ENCODE measurements around the gene APP.
"Not testable (repeated sequence)": the region's sequence is repeated elsewhere in the genome, so short reads cannot be mapped to it uniquely, and the experiment has no call there.

The APP gene

DNA sequence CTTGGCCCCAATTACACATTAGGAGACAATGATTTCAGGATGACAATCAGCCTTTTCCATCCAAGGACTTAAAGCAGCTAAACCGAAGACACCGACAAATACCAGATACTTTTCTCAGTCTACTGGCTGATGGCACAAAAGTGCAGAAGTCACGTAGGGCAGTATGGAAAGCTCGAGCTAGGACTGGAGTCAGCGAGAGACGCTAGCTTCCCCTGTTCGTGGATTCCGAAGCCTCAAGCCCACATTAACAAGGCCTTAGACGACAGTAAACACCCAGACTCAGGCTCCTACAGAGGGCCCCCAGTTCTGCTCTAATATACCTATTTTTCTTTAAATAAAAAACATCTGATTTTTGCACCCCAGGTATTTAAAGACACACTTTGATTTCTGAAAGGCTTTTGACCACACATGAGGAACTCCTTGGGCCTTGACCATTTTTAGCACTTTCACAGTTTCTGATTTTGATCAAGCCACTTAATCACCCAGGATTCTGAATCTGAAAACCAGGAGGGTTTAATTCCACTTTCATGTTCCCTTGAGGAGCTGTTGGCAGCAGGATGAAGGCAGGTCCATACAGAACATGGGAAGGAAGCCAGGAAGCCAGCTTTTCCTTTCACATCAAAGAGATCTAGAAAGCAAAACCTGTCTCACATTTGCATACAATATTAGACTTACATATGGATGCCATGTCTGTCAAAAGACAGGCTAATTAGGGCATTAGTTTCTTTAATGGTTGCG, 231.7 kb downstream of the APP start:
- Mint-ChIP-seq H3K4me1 (no peaks in the 10 kb centered on the region), H3K27me3 (no peaks in the 10 kb centered on the region), H3K9me3 (no peaks in the 10 kb centered on the region), H3K4me3 (no peak overlapping the region), H3K27ac (no peak overlapping the region), H3K36me3 (no peaks in the 10 kb centered on the region)
- no peak for ATAC-seq

DNA sequence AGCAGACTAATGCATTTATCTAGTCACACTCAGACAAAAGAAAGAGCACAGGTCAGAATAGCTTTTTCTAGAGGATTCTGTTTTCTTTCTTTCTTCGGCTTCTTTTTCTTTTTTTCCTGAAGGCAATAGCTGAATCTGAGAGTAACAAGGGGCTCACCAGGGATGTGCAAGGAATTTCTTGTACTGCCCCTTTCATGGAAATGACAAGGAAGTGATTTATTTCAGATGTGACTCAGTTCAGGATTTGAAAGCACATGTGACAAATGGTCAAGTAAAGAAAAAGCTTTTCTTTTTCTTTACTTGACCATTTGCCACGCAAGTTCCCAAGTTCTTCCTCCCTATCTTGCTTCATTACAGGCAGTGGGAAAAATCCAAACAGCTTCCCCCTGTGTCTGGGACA, 233.8 kb downstream of the APP start:
- no peaks in the 10 kb centered on the region for H3K9me3 Mint-ChIP-seq
- H3K4me1 Mint-ChIP-seq, result no peaks in the 10 kb centered on the region
- H3K36me3 Mint-ChIP-seq, result no peaks in the 10 kb centered on the region
- ATAC-seq, result no peak
- no peaks in the 10 kb centered on the region for H3K27me3 Mint-ChIP-seq
- no peak overlapping the region for H3K4me3 Mint-ChIP-seq
- no peak overlapping the region for H3K27ac Mint-ChIP-seq

DNA sequence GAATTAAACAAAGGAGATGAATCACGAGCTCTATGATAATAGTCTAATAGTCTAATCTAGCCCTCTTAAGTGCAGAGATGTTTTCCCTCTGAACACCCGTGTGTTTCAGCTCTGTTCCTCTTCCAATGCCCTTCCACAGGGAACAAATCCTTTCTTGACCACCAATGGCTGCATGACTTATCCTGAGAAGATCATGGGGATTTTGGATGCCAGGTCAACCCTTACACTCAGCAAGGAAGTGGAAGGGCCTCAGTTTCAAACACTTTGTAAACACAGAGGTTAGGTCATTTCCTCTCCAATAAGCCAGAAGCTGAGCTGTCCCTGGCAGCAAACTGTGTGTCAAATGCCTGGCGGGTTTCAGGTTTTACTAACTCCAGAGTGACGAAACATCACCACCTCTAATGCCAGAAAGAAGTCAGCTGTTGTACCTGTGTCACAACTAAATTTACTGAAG, 235.8 kb downstream of the APP start:
- H3K36me3 Mint-ChIP-seq, result peaks cover 6% of the 10 kb centered on the region
- H3K27ac Mint-ChIP-seq, result no peak overlapping the region
- peak; percentile 39 for ATAC-seq
- H3K4me3 Mint-ChIP-seq, result no peak overlapping the region
- peaks cover 6% of the 10 kb centered on the region for H3K4me1 Mint-ChIP-seq
- H3K9me3 Mint-ChIP-seq, result no peaks in the 10 kb centered on the region
- H3K27me3 Mint-ChIP-seq, result no peaks in the 10 kb centered on the region

DNA sequence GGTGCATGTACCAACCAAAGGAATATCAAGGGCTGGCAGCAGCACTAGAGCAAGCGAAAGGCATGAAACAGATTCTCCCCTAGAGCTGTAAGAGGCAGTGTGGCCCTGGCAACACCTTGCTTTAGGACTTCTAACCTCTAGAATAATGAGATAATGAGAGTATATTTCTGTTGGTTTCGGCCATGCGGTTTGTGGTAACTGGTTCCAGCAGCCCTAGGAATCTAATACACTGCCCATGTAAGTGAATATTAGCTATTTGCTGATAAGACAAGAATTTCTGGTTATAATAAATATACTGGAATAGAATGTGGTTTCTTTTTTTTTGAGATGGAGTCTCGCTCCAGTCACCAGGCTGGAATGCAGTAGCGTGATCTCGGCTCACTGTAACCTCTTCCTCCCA, 236.4 kb downstream of the APP start:
- no peak for ATAC-seq
- H3K27me3 Mint-ChIP-seq, result no peaks in the 10 kb centered on the region
- H3K36me3 Mint-ChIP-seq, result peaks cover 6% of the 10 kb centered on the region
- H3K27ac Mint-ChIP-seq, result no peak overlapping the region
- H3K4me3 Mint-ChIP-seq, result no peak overlapping the region
- H3K4me1 Mint-ChIP-seq, result peaks cover 6% of the 10 kb centered on the region
- no peaks in the 10 kb centered on the region for H3K9me3 Mint-ChIP-seq

DNA sequence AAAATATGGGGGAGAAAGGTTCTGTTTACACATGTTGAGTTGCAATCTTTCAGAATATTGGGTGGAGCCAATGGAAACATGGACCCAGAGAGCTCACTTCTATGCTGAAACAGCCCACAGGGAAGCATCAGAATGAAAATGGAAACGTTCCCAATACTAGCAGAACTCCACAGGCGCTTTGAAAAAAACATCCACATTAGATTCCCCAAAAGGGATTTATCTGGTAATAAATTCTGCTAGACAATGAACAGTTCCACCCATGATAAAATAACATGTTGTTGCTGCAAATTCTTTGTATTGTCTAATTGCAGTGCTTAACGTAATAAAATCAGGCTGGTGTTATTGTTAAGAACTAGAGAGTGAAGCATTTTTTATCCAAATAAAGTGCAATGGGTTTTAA, 238.8 kb downstream of the APP start:
- no peak overlapping the region for H3K4me3 Mint-ChIP-seq
- H3K4me1 Mint-ChIP-seq, result peaks cover 6% of the 10 kb centered on the region
- no peaks in the 10 kb centered on the region for H3K9me3 Mint-ChIP-seq
- peaks cover 6% of the 10 kb centered on the region for H3K36me3 Mint-ChIP-seq
- no peak for ATAC-seq
- H3K27me3 Mint-ChIP-seq, result no peaks in the 10 kb centered on the region
- H3K27ac Mint-ChIP-seq, result no peak overlapping the region

DNA sequence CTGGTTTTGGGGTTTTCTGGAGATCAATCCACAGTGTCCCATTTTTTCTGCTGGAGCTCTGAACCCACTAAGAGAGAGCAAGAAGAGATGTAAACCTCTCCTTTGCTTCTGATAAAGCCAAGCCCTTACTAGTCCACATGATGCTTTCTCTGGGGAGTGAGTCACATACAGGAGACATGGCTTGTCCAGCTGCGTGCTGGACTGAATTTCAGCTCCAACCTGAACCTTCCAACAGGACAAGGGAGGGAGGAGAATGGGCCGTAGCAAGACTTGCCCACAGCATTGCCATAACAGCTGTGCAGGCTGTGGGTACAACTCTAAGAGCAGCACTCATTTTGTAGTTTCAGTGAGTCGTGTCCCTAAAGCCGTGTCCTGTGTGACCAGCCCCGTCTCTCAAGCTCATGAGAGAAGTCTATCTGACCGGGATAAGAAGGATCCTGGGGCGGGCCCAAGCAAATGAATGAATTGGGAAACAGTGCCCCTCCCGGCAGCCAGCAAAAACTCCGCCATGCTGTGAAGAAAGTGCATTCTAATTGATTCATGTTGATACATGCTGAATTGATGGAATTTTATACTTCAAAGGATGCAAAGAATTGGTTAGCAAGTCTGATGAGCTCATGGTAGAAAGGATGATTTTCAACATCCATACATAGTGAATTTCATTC, 240.6 kb downstream of the APP start:
- H3K4me3 Mint-ChIP-seq, result no peak overlapping the region
- no peak for ATAC-seq
- peaks cover 6% of the 10 kb centered on the region for H3K4me1 Mint-ChIP-seq
- peaks cover 16% of the 10 kb centered on the region for H3K36me3 Mint-ChIP-seq
- H3K27me3 Mint-ChIP-seq, result no peaks in the 10 kb centered on the region
- no peaks in the 10 kb centered on the region for H3K9me3 Mint-ChIP-seq
- no peak overlapping the region for H3K27ac Mint-ChIP-seq

DNA sequence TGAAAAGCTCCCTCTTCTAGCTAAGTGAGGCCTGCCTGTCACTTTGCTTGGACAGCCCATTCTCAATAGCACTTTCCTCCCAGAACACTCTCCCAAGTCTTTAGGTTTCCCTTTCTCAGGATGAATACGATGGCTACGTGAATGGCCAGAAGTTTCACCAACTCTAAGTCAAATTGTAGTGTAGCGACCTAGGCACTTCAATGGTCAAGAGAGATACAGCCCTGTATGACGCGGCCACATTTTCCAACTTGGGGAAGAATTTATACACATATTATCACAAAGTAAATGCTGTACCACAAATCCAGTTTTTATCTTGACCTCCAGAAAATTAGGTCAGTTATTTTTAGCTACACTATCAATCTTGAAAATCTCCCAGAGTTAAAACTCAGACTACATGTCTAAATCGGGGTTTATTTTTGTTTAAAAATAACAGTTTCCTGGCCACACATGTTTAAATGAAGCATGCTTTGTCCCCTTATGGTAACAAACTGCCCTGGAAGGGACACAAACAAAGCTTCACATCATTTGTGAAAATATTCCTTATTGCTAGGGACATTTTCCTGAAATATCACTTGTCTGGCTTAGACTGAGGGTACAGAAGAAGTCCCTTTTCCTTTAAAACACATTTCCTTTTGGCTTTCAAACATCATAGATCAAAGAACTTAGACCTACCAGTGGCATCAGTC, 243.2 kb downstream of the APP start:
- no peaks in the 10 kb centered on the region for H3K9me3 Mint-ChIP-seq
- H3K27me3 Mint-ChIP-seq, result no peaks in the 10 kb centered on the region
- no peak overlapping the region for H3K27ac Mint-ChIP-seq
- H3K4me1 Mint-ChIP-seq, result peaks cover 6% of the 10 kb centered on the region
- no peak overlapping the region for H3K4me3 Mint-ChIP-seq
- ATAC-seq, result no peak
- peaks cover 18% of the 10 kb centered on the region for H3K36me3 Mint-ChIP-seq

DNA sequence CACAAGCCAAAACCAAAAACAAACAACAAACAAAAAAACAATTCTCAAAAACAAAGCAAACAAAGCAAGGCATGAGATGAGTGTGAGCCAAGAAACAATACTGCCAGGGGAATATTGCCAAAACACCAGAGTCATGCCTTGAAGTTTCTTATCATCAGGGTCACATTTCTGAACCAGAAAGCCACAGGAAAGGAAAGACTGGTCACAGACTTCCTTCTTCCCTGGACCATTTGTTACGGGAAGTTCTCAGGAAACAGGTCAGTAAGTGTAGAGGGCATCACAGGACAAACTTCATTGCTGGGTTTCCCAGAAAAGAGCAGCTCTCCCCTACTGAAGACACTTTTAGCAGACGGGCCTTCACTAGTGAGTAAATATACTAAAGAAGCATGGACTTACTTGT, 244.6 kb downstream of the APP start:
- Mint-ChIP-seq H3K9me3 (no peaks in the 10 kb centered on the region), H3K27me3 (no peaks in the 10 kb centered on the region), H3K4me1 (peaks cover 4% of the 10 kb centered on the region), H3K27ac (no peak overlapping the region), H3K36me3 (peaks cover 17% of the 10 kb centered on the region), H3K4me3 (no peak overlapping the region)
- ATAC-seq, result no peak

DNA sequence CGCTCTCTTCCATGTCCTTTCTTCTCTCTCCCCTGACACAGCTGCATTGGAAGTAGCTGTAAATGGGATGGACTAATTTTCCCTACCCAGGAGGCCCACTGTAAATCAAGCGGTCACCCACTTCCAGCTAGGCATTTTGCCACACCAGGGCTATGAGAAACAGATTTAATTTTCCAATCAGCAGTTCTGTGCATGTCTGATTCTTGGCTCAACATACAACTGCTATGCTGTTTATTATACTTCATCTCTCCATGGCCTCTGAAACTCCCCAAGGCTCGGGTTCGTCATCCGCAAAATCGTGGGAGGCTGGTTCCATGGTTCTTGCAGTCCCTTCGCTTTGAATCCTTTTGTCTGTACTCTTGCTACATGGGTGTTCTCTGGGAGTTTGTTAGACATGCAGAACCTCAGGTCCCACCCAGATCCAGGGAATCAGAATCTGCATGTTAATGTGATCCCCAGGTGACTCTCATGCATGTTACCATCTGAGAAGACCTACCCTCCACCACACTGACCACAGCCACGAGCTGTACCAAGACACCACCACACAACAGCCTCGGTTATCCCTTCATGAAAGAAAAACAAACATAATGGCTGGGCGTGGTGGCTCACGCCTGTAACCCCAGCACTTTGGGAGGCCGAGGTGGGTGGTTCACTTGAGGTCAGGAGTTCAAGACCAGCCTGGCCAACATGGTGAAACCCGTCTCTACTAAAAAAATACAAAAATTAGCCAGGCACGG, 245.3 kb downstream of the APP start:
- H3K27ac Mint-ChIP-seq, result no peak overlapping the region
- ATAC-seq, result no peak
- no peaks in the 10 kb centered on the region for H3K4me1 Mint-ChIP-seq
- H3K27me3 Mint-ChIP-seq, result no peaks in the 10 kb centered on the region
- H3K36me3 Mint-ChIP-seq, result peaks cover 11% of the 10 kb centered on the region
- H3K4me3 Mint-ChIP-seq, result no peak overlapping the region
- no peaks in the 10 kb centered on the region for H3K9me3 Mint-ChIP-seq

DNA sequence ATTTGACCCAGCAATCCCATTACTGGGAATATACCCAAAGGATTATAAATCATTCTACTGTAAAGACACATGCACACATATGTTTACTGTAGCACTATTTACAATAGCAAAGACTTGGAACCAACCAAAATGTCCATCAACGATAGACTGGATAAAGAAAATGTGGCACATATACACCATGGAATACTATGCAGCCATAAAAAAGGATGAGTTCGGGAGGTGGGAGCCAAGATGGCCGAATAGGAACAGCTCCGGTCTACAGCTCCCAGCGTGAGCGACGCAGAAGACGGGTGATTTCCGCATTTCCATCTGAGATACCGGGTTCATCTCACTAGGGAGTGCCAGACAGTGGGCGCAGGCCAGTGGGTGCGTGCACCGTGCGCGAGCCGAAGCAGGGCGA, 252.4 kb downstream of the APP start:
- H3K9me3 Mint-ChIP-seq, H3K36me3 Mint-ChIP-seq, H3K4me3 Mint-ChIP-seq, H3K27me3 Mint-ChIP-seq, ATAC-seq, H3K27ac Mint-ChIP-seq: not testable (repeated sequence)
- peaks cover 17% of the 10 kb centered on the region for H3K4me1 Mint-ChIP-seq

DNA sequence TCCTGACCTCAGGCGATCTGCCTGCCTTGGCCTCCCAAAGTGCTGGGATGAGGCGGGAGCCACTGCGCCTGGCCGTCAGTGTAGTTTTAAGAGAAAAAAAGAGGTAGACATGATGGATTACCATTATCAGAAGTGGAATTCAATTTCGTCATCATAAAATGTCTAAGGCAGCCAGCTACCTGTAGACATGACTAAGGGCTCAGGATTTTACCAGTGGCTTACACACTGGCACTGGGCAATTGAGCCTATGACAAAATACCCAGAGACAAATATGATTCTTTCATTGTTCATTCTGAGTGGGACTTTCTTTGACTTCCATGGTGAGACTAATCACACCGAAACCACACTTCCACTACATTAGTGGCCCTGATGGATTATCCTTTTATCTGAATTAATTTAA, 254.3 kb downstream of the APP start:
- ATAC-seq, result no peak
- Mint-ChIP-seq H3K27ac (no peak overlapping the region), H3K4me1 (peaks cover 17% of the 10 kb centered on the region)

DNA sequence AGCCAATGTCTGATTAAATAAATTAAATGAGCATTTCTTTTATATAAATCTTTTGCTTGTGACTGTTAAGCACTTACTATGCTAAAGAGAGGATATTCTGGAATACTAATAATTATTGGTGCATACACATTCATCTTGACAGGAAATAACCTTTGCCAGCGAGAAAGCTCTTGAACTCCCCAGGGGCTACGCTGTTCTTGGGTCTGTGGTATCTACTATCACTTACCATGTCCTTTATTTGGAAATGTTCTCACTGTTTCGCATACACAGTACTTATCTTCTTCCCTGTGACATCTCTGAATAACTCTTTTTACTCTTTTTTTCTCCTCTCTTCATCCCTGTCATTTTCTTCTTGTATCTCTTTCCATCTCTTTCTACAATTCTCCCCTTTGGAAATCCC, 257.1 kb downstream of the APP start:
- ATAC-seq, result peak; percentile 73
- Mint-ChIP-seq H3K9me3 (no peaks in the 10 kb centered on the region), H3K27ac (no peak overlapping the region), H3K27me3 (no peaks in the 10 kb centered on the region), H3K4me1 (peaks cover 17% of the 10 kb centered on the region), H3K36me3 (peaks cover 10% of the 10 kb centered on the region), H3K4me3 (peak overlapping the region; percentile 0)

More for the DNA sequence above, 254.3 kb downstream of the APP start:
- Mint-ChIP-seq H3K4me3 (no peak overlapping the region), H3K27me3 (no peaks in the 10 kb centered on the region), H3K9me3 (no peaks in the 10 kb centered on the region), H3K36me3 (peaks cover 8% of the 10 kb centered on the region)

DNA sequence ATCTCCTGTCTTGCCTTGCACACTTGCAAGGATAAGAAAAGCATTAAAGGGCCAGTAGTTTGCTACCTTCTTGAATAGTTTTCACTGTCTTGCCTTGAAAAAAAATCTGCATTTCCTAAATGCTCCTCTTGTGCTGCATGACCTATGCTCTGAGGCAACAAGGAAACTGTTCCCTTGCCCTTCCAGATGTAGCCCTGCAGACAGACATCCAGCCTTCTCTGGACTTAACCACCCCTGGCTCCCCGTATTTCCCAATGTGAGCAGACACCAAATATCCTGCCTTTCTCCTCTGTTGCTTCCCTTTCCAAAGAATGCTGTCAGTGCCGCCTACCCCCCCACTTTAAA, 258.2 kb downstream of the APP start:
- Mint-ChIP-seq H3K4me1 (peaks cover 17% of the 10 kb centered on the region), H3K27ac (no peak overlapping the region), H3K9me3 (no peaks in the 10 kb centered on the region)

DNA sequence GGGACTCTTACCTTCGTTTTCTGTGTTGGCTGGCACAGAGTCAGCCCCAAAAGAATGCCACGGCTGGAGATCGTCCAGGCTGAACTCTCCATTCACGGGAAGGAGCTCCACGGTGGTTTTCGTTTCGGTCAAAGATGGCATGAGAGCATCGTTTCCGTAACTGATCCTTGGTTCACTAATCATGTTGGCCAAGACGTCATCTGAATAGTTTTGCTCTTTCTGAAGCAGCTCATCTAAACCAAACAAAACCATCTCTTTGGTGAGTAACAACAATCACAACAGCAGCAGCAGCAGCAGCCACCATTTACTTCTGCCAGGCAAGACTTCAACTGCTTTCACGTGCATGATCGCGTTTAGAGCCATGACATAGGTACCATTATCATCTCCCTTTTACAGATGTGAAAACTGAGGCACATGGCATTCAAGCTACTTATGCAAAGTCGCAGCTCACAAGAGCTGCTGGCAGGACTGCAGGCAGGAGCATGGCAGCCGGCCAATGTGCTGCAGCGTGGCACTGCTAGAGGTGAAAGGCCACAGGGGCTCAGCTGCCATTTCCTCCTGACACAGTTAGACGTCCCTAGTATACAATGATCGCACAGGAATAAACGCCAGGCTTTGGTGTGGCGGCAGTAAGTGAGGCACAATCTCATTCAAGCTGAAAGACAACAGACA, 258.7 kb downstream of the APP start:
- Mint-ChIP-seq H3K27ac (no peak overlapping the region), H3K4me3 (no peak overlapping the region), H3K27me3 (no peaks in the 10 kb centered on the region), H3K9me3 (no peaks in the 10 kb centered on the region), H3K4me1 (peaks cover 17% of the 10 kb centered on the region), H3K36me3 (peaks cover 7% of the 10 kb centered on the region)
- no peak for ATAC-seq

More for the DNA sequence above, 258.2 kb downstream of the APP start:
- peaks cover 7% of the 10 kb centered on the region for H3K36me3 Mint-ChIP-seq
- H3K27me3 Mint-ChIP-seq, result no peaks in the 10 kb centered on the region
- no peak overlapping the region for H3K4me3 Mint-ChIP-seq
- ATAC-seq, result no peak

DNA sequence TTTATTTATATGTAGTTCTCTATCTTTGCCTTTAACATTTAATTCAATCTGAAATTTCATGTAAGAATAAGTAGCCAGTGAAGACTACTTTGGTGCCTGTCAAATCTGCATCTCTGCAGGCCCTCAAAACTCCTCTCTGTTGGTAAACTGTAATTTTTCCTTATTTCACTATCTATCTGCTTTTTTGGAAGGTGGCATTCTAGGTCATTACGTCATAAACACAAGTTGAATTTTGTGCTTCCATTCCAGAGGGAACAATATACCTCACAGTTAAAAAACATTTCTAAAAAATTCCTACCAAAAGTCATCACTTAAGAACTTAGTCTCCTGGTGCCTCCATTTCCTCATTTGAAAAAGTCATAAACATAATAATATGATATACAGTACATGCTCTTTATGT, 259.8 kb downstream of the APP start:
- ATAC-seq, result no peak
- peaks cover 17% of the 10 kb centered on the region for H3K4me1 Mint-ChIP-seq
- no peak overlapping the region for H3K27ac Mint-ChIP-seq
- H3K4me3 Mint-ChIP-seq, result no peak overlapping the region
- H3K9me3 Mint-ChIP-seq, result no peaks in the 10 kb centered on the region
- no peaks in the 10 kb centered on the region for H3K27me3 Mint-ChIP-seq
- peaks cover 7% of the 10 kb centered on the region for H3K36me3 Mint-ChIP-seq
